ENCODE data around the gene PRADC1.
A peak's percentile ranks its signal among the peaks of the same experiment; 100 is the strongest.

PRADC1 gene

DNA sequence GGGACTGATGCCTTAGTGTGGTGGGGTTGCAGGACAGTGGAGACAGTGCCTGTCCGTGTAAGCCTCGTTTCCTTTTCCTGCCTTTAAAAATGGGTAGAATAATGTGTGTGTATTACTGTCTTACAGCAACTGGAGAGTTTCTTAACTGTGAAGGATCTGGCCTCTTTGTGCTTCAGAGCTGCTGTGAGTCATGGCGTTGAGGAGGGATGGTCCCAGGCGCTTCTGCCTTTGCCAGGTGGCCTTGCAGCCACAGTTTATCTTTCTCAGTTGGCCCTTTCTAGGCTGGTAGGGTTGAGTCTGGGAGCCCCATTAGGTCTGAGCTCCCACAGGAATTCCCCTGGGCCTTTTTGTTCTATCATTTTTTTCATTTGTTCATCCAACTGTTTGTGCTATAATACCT is 9.2 kb downstream of the PRADC1 start:
- no peak for DNase-seq (ENCODE audit: low read depth)
- no peak overlapping the region for H3K4me3 ChIP-seq (ENCODE audit: low read depth, low read length)
- TF ChIP-seq, protein P1, sequence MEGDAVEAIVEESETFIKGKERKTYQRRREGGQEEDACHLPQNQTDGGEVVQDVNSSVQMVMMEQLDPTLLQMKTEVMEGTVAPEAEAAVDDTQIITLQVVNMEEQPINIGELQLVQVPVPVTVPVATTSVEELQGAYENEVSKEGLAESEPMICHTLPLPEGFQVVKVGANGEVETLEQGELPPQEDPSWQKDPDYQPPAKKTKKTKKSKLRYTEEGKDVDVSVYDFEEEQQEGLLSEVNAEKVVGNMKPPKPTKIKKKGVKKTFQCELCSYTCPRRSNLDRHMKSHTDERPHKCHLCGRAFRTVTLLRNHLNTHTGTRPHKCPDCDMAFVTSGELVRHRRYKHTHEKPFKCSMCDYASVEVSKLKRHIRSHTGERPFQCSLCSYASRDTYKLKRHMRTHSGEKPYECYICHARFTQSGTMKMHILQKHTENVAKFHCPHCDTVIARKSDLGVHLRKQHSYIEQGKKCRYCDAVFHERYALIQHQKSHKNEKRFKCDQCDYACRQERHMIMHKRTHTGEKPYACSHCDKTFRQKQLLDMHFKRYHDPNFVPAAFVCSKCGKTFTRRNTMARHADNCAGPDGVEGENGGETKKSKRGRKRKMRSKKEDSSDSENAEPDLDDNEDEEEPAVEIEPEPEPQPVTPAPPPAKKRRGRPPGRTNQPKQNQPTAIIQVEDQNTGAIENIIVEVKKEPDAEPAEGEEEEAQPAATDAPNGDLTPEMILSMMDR (IDR thresholded peaks at IDR 0.05; ENCODE audit: control insufficient read depth, extremely low read depth, insufficient read depth) = no peak

DNA sequence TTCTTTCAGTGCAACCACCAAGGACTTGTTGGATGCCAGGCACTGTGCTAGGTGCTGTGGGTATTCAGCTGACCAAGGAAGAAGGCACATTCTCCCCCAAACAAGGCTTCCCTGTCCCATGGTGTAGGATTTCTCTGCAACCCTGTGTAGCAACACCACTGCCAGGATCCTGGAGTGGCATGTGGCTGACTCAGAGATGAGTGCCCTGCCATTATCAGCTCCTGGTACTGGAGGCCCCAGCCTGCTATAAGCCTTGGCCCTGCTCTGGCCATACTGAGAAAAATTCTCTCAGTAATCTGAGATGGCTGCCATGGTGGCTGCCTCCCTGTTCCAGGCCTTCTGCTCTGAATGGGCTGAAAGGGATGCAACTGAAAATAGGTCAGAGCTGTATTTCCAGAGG is 14.7 kb downstream of the PRADC1 start:
- TF ChIP-seq, protein P1 (IDR thresholded peaks at IDR 0.05; ENCODE audit: control insufficient read depth, extremely low read depth, insufficient read depth) = no peak
- H3K4me3 ChIP-seq (ENCODE audit: low read depth, low read length) = no peak overlapping the region
- no peak for DNase-seq (ENCODE audit: low read depth)

GRCh38 chr2:73217826-73218225 is 15.2 kb downstream of the PRADC1 start:
- no peak for DNase-seq (ENCODE audit: low read depth)
- TF ChIP-seq, protein P1 (IDR thresholded peaks at IDR 0.05; ENCODE audit: control insufficient read depth, extremely low read depth, insufficient read depth) = no peak
- no peak overlapping the region for H3K4me3 ChIP-seq (ENCODE audit: low read depth, low read length)

- no peak overlapping the region for H3K4me3 ChIP-seq (ENCODE audit: low read depth, low read length)
- TF ChIP-seq, protein P1 (IDR thresholded peaks at IDR 0.05; ENCODE audit: control insufficient read depth, extremely low read depth, insufficient read depth) = no peak
- no peak for DNase-seq (ENCODE audit: low read depth)
Measured at GRCh38 chr2:73217160-73217559, 15.9 kb downstream of the PRADC1 start.

DNA sequence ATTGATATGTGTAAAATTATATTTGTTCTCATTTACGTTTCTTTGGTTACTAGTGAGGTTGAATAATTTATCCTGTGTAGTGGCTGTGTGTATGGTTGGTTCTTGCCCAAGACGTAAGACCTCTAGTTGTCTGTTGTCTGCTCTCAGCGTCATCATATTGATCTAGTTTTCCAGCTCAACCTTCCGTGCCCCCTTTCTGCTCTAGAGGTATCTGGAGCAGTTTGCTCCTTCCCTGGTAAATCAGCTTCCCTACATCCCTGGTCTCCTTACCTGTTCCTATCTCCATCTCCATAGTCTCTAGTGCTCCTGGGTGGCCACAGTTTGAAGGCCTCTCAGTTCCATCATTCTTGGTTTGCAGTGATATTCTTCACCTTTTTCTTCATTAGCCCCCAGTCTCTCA is 17.8 kb downstream of the PRADC1 start:
- H3K4me3 ChIP-seq (ENCODE audit: low read depth, low read length) = peak overlapping the region; percentile 64
- TF ChIP-seq, protein P1 (IDR thresholded peaks at IDR 0.05; ENCODE audit: control insufficient read depth, extremely low read depth, insufficient read depth) = no peak
- no peak for DNase-seq (ENCODE audit: low read depth)

DNA sequence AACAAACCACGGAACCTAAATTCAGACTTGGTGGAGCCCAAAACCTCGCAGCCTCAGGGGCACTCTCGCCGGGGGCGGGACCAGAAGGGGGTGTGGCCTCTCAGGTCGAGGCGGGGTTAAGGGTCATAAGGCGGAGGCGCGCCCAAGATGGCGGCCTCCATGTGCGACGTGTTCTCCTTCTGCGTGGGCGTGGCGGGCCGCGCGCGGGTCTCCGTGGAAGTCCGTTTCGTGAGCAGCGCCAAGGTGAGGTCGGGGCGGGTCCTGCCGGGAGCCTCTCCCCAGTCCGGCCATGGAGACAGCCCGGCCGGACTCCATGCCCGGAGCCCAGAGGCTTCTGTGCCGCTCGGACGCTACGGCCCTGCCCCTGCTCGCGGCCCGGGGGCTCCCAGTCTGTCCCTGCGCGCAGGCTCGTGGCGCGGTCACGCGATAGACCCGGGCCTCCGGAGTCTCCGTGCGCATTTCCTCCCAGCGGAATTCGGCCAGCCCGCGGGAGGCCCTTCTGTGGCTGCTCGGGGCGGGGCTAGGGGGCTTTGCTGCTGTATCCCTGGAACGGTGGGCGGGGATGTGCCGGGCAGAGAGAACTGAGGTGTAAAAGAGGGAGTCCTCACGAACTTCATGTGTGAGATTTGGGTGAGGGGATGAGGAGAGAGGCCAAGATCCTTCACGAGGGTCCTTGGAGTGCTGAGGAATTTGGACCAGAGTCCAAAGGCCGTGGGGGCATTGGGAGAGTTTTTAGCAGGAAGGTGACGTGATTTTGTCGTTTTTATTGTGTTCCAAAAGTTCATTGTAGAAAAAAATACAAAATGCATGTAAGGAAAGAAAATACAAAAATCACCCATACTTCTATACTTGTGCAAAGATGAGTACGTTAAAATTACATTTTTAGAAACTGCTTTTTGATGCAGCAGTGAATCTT is 18.7 kb downstream of the PRADC1 start, which contains the start of gene SMYD5:
Gene SMYD5, plus strand, starts transcription at position 126 of the 916 bp plus-strand sequence. Its CDS starts 22 bp downstream, at position 148.
- TF ChIP-seq, protein P1 (IDR thresholded peaks at IDR 0.05; ENCODE audit: control insufficient read depth, extremely low read depth, insufficient read depth) = no peak
- DNase-seq (ENCODE audit: low read depth) = peak; percentile 17
- peak within 1 kb of the TSS; percentile 64 for H3K4me3 ChIP-seq (ENCODE audit: low read depth, low read length)

All from LNCaP clone FGC (cell line).